Mammary epithelial cell (primary cell): Measurements from ENCODE around the gene UNC93A.

Experiments used
- EZH2 ChIP-seq: IDR thresholded peaks from 2 replicates; pipeline ENCODE4 v1.6.1; 2012; ENCODE audit warnings: low read length, inconsistent platforms, borderline replicate concordance
- TF ChIP-seq, protein P1 (sequence below), 2 donors: IDR thresholded peaks in 1 of 2; conservative IDR thresholded peaks in 1 of 2; 2 replicates each; pipeline ENCODE4 v1.5.1; 2011 to 2012; ENCODE audit warnings: inconsistent platforms in 2 of 2, low read length in 2 of 2, mild to moderate bottlenecking in 2 of 2, control low read depth in 1 of 2, low read depth in 1 of 2; ENCODE audit not compliant: insufficient read depth in 1 of 2; ENCODE audit errors: extremely low read depth in 1 of 2

DNA sequence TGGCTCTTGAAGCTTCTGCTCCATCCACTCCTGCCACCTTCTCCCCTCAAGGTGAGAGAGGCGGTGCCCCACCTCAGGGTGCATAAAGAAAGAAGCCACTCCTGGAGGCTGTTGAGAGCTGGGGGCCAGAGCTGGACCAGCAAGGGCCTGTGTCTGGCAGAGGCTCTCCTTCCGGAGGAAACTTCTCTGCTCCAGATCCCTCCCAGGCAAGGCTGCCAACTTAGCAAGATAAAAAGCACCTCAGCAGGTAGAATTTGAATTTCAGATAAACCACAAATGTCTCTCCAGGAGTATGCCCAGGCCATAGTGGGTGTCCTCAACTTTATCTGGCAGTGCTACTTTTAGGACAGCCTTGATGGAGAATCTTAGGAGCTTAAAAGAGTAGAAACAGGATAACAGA lies 13.8 kb downstream of the UNC93A start:
- TF ChIP-seq, protein P1, sequence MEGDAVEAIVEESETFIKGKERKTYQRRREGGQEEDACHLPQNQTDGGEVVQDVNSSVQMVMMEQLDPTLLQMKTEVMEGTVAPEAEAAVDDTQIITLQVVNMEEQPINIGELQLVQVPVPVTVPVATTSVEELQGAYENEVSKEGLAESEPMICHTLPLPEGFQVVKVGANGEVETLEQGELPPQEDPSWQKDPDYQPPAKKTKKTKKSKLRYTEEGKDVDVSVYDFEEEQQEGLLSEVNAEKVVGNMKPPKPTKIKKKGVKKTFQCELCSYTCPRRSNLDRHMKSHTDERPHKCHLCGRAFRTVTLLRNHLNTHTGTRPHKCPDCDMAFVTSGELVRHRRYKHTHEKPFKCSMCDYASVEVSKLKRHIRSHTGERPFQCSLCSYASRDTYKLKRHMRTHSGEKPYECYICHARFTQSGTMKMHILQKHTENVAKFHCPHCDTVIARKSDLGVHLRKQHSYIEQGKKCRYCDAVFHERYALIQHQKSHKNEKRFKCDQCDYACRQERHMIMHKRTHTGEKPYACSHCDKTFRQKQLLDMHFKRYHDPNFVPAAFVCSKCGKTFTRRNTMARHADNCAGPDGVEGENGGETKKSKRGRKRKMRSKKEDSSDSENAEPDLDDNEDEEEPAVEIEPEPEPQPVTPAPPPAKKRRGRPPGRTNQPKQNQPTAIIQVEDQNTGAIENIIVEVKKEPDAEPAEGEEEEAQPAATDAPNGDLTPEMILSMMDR (conservative IDR thresholded peaks at IDR 0.05 in 1 of 2, IDR thresholded peaks at IDR 0.05 in 1 of 2; ENCODE audit: extremely low read depth in 1 of 2, insufficient read depth in 1 of 2, low read depth in 1 of 2, low read length in 2 of 2): no peak
- TF ChIP-seq EZH2: no peak
